Kidney epithelial cell (primary cell): ENCODE measurements around the gene UTS2R. TPM values are rescaled to one million over a fixed set of nuclear protein-coding genes. Genes with fewer than 3 reads are reported as not detected.

Experiments
- DNase-seq: peaks from one replicate; pipeline ENCODE4 v3.0.0-alpha.2; 2010; ENCODE audit warnings: low read depth
- H3K27me3 ChIP-seq: 2 replicates; pipeline ENCODE4 v1.6.0; 2011; ENCODE audit warnings: low read length; ENCODE audit not compliant: control insufficient read depth, insufficient read depth
- H3K36me3 ChIP-seq: 2 replicates; pipeline ENCODE4 v1.5.1; 2011; ENCODE audit warnings: low read length; ENCODE audit not compliant: control insufficient read depth, insufficient read depth
- H3K4me3 ChIP-seq: 2 replicates; pipeline ENCODE4 v1.5.1; 2011; ENCODE audit warnings: low read depth, mild to moderate bottlenecking, control low read depth, low read length
- CTCF ChIP-seq: IDR thresholded peaks from 2 replicates; pipeline ENCODE4 v1.5.1; 2011; ENCODE audit warnings: mild to moderate bottlenecking, moderate library complexity, low read length, control low read depth, inconsistent platforms; ENCODE audit not compliant: insufficient read depth, poor library complexity, severe bottlenecking
- total RNA-seq: library from RNA; depleted of rRNA; stranded (reverse); fragments of >200 nt; gene quantifications from 2 replicates; pipeline ENCODE4 v1.2.3, GENCODE V29; 2015

The UTS2R gene
- total RNA-seq: not detected in 2 replicates

- no peaks in the 10 kb centered on the region for H3K36me3 ChIP-seq
- DNase-seq: no peak
- TF ChIP-seq CTCF: no peak
- H3K27me3 ChIP-seq: peaks cover 56% of the 10 kb centered on the region
- no peak within 1 kb of the TSS for H3K4me3 ChIP-seq
Measured at GRCh38 chr17:82371333-82372248, at the start of gene UTS2R. Gene UTS2R, plus strand, starts transcription at chr17:82371765. Its CDS starts 2,560 bp downstream, at chr17:82374325.

GRCh38 chr17:82321947-82322466 is 49.6 kb upstream of the UTS2R start:
- TF ChIP-seq CTCF: no peak
- DNase-seq: no peak

GRCh38 chr17:82322526-82323453 is 48.8 kb upstream of the UTS2R start:
- no peak overlapping the region for H3K4me3 ChIP-seq
- H3K27me3 ChIP-seq: peaks cover 28% of the 10 kb centered on the region
- H3K36me3 ChIP-seq: no peaks in the 10 kb centered on the region
- DNase-seq: no peak
- TF ChIP-seq CTCF: no peak

More at GRCh38 chr17:82321947-82322466, 49.6 kb upstream of the UTS2R start:
- no peaks in the 10 kb centered on the region for H3K36me3 ChIP-seq
- peaks cover 25% of the 10 kb centered on the region for H3K27me3 ChIP-seq
- no peak overlapping the region for H3K4me3 ChIP-seq

- DNase-seq: no peak
- Histone ChIP-seq H3K27me3 (peaks cover 28% of the 10 kb centered on the region), H3K36me3 (no peaks in the 10 kb centered on the region), H3K4me3 (no peak overlapping the region)
- TF ChIP-seq CTCF: no peak
Measured at GRCh38 chr17:82323514-82324234, 47.9 kb upstream of the UTS2R start.

GRCh38 chr17:82324566-82325285 is 46.8 kb upstream of the UTS2R start:
- no peak for DNase-seq
- Histone ChIP-seq H3K27me3 (peaks cover 28% of the 10 kb centered on the region), H3K4me3 (no peak overlapping the region), H3K36me3 (no peaks in the 10 kb centered on the region)
- no peak for TF ChIP-seq CTCF
